Fibroblast of skin of left quadriceps (primary cell): Measurements from ENCODE around the gene RUNDC1.

Experiments
- DNase-seq, 2 experiments: peaks; one replicate each; pipeline ENCODE4 v3.0.0-alpha.2; 2013; ENCODE audit warnings: low read depth in 2 of 2

RUNDC1 gene

GRCh38 chr17:43018932-43019331, 38.6 kb downstream of the RUNDC1 start:
- no peak for DNase-seq

- DNase-seq, result no peak
Measured at GRCh38 chr17:43019418-43019817, 39.1 kb downstream of the RUNDC1 start.

GRCh38 chr17:43020030-43020621, 39.8 kb downstream of the RUNDC1 start:
- no peak for DNase-seq

- no peak for DNase-seq
Measured at GRCh38 chr17:43020789-43021740, 40.7 kb downstream of the RUNDC1 start.

GRCh38 chr17:43021741-43022512, 41.6 kb downstream of the RUNDC1 start, which contains the start of gene VAT1:
VAT1 (minus strand) TSS chr17:43022385; CDS start chr17:43022322, 63 bp downstream.
- peak in 1 of 2 experiments; percentile 36 for DNase-seq

GRCh38 chr17:43024407-43025289, 44.3 kb downstream of the RUNDC1 start, which contains the start of gene RND2:
RND2 (plus strand) TSS chr17:43025231; CDS start chr17:43025348, 117 bp downstream.
- DNase-seq, result peak; percentile 92 to 94

- DNase-seq, result no peak
Measured at GRCh38 chr17:43025290-43025657, 44.9 kb downstream of the RUNDC1 start.

- DNase-seq, result no peak
Measured at GRCh38 chr17:43025766-43026537, 45.6 kb downstream of the RUNDC1 start.

- DNase-seq, result no peak
Measured at GRCh38 chr17:43026595-43026994, 46.2 kb downstream of the RUNDC1 start.

- DNase-seq, result no peak
Measured at GRCh38 chr17:43027091-43028032, 47.0 kb downstream of the RUNDC1 start.

GRCh38 chr17:43028221-43028861, 48.0 kb downstream of the RUNDC1 start:
- DNase-seq, result no peak

GRCh38 chr17:43030137-43030767, 49.9 kb downstream of the RUNDC1 start:
- no peak for DNase-seq

- DNase-seq, result no peak
Measured at GRCh38 chr17:43031666-43032065, 51.3 kb downstream of the RUNDC1 start.

GRCh38 chr17:43033948-43034881, 53.9 kb downstream of the RUNDC1 start:
- DNase-seq, result no peak

GRCh38 chr17:43034894-43035293, 54.5 kb downstream of the RUNDC1 start:
- no peak for DNase-seq

- no peak for DNase-seq
Measured at GRCh38 chr17:43039646-43040045, 59.3 kb downstream of the RUNDC1 start.

GRCh38 chr17:43040655-43041054, 60.3 kb downstream of the RUNDC1 start:
- DNase-seq, result no peak
